ENCODE measurements around the gene DAZAP1.

Gene DAZAP1

DNA sequence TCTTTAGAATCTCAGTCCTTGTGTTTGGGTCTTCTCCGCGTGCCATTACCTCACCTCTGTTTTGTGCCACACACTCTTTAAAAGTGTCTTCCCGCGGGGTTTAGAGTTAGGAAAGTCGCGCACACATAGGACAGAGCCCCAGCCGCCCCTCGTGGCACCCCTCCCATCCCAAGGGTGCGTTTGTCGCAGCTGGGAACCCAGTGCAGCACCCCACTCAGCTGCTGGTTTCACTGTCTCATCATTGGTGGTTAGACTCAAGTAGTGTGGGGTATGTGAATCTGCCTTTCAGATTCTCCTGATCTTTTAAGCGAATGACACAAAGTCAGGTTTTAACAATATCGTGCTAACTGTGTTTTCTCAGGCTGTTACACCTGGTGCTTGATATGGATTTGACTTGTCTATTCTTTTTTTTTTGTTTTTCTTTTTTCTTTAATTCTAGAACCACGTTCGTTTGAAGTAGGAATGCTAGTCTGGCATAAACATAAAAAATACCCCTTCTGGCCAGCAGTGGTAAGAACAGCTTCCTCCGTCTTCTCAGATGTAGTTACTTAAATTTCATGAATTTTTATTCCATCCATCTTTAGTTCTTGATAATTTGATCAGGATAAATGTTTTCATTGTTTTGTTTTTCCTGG is 43.2 kb upstream of the DAZAP1 start:
- TF ChIP-seq, protein P1, sequence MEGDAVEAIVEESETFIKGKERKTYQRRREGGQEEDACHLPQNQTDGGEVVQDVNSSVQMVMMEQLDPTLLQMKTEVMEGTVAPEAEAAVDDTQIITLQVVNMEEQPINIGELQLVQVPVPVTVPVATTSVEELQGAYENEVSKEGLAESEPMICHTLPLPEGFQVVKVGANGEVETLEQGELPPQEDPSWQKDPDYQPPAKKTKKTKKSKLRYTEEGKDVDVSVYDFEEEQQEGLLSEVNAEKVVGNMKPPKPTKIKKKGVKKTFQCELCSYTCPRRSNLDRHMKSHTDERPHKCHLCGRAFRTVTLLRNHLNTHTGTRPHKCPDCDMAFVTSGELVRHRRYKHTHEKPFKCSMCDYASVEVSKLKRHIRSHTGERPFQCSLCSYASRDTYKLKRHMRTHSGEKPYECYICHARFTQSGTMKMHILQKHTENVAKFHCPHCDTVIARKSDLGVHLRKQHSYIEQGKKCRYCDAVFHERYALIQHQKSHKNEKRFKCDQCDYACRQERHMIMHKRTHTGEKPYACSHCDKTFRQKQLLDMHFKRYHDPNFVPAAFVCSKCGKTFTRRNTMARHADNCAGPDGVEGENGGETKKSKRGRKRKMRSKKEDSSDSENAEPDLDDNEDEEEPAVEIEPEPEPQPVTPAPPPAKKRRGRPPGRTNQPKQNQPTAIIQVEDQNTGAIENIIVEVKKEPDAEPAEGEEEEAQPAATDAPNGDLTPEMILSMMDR (IDR thresholded peaks at IDR 0.05; ENCODE audit: low read depth, low read length, missing control alignments) = no peak
- H3K4me3 ChIP-seq (ENCODE audit: low read depth, low read length) = no peak overlapping the region
- DNase-seq (ENCODE audit: low read depth) = no peak

- DNase-seq (ENCODE audit: low read depth) = no peak
- TF ChIP-seq, protein P1 (IDR thresholded peaks at IDR 0.05; ENCODE audit: low read depth, low read length, missing control alignments) = no peak
- no peak overlapping the region for H3K4me3 ChIP-seq (ENCODE audit: low read depth, low read length)
These were observed 41.8 kb upstream of the DAZAP1 start for GRCh38 chr19:1365319-1366269.

DNA sequence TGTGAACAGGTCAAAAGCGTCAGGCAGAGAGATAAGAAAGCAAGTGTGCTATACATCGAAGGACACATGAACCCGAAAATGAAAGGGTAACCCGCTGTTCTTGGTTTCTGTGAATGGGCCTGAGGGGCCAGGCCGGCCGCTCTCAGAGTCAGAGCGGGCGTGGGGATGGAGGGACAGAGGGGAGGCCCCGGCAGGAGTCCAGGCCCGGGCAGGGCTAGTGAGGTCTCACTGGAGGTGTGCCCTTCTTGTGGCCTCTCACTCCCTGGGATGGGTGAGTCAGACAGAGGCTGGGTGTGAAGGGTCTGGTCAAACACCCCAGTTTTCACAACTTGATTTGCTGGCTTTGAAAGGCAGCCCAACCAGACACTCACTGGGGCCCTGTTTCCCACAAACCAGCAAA is 41.1 kb upstream of the DAZAP1 start:
- no peak overlapping the region for H3K4me3 ChIP-seq (ENCODE audit: low read depth, low read length)
- TF ChIP-seq, protein P1 (IDR thresholded peaks at IDR 0.05; ENCODE audit: low read depth, low read length, missing control alignments) = no peak

DNA sequence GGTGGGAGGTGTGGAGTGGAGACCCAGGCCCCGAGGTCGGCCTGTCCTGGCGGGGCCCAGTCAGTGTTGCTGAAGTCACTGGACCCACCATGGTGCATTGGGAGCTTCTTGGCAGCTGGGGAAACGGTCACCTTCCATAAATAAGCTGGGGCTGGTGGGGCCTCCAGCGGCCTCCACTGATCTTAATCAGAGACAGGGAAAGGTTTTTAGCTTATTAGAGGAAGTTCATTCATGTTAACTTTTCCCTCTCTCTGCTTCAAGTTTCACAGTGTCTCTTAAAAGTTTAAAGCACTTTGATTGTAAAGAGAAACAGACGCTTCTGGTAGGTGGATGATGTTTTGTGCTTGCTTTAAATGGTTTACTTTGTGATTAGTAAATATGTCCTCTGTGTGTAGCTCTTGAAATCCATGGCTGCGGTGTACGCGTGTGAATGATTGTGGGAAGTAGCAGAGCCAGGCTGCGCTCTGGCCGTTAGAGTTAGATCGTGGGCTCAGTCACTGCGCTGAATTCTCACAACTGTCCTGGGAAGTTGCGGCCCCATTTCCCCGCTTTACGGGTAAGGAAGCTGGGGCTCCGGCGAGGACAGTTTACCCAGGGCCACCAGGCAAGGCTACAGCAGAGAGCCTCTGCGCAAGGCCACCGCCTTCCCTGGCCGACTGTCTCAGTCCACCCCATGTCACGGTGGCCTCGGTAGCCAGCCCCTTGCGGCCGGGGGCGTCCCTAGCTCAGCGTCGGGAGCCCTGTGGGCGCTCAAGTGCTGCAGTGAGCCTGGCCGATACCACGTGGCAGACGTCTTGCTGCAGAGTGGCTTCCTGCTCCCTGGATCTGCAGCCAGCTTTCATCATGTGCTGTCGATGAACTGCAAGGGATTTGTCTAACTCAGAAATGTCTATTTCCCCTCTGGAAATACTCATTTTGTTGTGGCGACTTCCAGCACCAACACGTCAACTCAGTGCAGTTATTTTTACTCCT is 40.2 kb upstream of the DAZAP1 start:
- no peak for DNase-seq (ENCODE audit: low read depth)

More for the DNA sequence above, 41.1 kb upstream of the DAZAP1 start:
- DNase-seq (ENCODE audit: low read depth) = no peak

DNA sequence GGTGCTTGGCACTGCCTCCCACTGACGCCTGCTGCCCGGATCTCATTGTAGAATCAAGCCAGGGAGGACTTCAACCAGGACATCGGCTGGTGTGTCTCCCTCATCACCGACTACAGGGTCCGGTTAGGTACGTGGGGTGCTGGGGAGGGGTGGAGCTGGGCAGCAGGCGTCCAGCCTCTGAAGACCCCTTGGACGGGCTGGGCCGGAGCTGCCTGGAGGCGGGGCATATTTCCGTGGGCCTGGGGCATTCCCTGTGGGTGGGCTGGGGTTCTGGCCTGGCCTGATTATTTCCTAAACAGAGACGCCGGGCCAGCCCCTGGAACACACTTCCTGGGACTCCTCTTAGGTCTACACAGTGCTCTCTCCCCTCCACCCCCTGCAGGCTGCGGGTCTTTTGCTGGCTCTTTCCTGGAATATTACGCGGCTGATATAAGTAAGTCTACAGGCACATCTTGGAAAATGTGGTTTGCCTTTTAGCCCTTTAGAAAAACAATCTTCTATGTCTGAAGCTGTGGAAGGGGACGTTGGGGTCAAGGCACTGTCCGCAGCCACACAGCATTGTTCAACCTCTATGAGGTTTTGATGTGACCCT is 38.1 kb upstream of the DAZAP1 start:
- no peak overlapping the region for H3K4me3 ChIP-seq (ENCODE audit: low read depth, low read length)
- no peak for DNase-seq (ENCODE audit: low read depth)
- TF ChIP-seq, protein P1 (IDR thresholded peaks at IDR 0.05; ENCODE audit: low read depth, low read length, missing control alignments) = no peak

More for the DNA sequence above, 40.2 kb upstream of the DAZAP1 start:
- TF ChIP-seq, protein P1 (IDR thresholded peaks at IDR 0.05; ENCODE audit: low read depth, low read length, missing control alignments) = no peak
- H3K4me3 ChIP-seq (ENCODE audit: low read depth, low read length) = no peak overlapping the region
